ENCODE measurements around the gene DNM3.

- TF ChIP-seq, protein P1, sequence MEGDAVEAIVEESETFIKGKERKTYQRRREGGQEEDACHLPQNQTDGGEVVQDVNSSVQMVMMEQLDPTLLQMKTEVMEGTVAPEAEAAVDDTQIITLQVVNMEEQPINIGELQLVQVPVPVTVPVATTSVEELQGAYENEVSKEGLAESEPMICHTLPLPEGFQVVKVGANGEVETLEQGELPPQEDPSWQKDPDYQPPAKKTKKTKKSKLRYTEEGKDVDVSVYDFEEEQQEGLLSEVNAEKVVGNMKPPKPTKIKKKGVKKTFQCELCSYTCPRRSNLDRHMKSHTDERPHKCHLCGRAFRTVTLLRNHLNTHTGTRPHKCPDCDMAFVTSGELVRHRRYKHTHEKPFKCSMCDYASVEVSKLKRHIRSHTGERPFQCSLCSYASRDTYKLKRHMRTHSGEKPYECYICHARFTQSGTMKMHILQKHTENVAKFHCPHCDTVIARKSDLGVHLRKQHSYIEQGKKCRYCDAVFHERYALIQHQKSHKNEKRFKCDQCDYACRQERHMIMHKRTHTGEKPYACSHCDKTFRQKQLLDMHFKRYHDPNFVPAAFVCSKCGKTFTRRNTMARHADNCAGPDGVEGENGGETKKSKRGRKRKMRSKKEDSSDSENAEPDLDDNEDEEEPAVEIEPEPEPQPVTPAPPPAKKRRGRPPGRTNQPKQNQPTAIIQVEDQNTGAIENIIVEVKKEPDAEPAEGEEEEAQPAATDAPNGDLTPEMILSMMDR (IDR thresholded peaks at IDR 0.05; ENCODE audit: insufficient read depth, low read length, poor library complexity, severe bottlenecking): no peak
- no peak for TF ChIP-seq EZH2phosphoT487 (conservative IDR thresholded peaks at IDR 0.05; ENCODE audit: low read length)
Observed at GRCh38 chr1:171948511-171948910, 107.2 kb downstream of the DNM3 start.
